ENCODE measurements around the gene PHF21B.

Gene PHF21B

GRCh38 chr22:44891293-44891747, 118.5 kb downstream of the PHF21B start:
- no peak for DNase-seq

DNA sequence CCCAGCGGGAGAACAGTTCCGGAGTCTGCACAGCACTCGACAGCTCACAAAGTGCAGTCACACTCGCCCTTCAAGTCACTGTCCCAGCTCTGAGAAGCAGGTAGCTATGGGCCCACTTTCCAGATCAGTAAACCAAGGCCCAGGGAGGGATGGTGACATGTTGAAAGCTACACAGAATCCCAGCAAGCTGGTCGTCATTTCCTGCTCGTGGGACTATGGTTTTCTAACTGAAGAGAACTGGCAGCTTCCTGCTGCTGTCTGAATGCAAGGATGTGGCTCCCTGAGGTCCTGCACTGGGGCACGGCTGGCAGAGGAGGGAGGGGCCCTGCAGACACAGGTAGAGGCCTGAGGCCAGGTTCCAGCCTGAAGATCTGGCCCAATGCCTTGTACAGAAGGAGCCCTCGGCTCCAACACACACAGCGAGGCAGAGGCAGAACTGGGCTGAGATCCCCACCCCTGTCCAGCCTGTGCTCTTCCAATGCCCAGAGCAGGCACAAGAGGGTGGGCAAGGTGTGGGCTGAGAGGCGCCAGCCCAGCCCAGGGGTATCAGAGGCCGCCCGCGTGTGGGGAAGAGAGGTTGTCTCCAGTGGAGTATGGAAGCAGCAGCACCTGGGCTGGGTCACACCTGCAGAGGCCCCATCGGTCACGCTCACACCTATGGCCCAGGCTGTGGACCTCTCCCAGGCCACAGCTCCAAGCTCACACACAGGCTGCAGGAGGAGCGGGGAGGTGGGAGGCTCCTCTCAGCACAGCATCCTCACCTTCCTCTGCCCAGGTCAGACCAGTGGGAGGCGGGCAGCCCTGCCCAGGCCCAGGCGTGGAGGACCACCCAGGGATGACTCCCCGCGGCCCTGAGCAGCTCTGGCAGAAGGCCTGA, 119.2 kb downstream of the PHF21B start:
- no peak for DNase-seq

DNA sequence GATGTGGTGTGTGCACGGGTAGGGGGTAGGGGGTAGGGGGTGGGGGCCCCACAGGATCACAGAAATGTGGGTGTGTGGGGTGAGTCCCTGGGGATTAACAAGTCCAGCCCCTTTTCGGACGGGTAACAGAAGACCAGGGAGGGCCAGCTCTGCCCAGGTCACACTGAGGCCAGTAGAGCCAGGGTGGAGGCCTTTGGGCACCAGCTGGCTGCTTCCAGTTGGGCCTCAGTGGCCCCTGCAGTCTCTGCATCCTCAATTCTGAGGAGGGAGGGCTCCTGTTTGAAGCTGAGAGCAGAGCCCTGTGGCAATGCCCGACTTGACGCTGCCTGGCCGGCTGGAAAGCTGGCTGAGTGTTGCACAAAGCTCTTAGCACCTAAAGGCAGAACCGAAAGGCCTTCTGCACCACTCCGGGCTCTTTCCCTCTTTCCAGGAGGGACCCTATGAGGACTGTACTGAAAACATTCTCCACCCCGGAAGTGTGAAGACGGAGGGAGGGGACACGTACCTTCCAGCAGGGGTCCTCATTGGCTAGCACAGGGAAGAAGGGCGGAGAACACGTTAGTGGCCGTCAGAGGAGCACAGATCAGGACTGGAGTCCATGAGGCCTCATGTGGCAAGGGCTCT, 120.4 kb downstream of the PHF21B start:
- DNase-seq, result peak; percentile 12

- DNase-seq, result peak; percentile 6
Observed at GRCh38 chr22:44888491-44889254, 121.1 kb downstream of the PHF21B start.

GRCh38 chr22:44887941-44888366, 121.9 kb downstream of the PHF21B start:
- peak; percentile 3 for DNase-seq

DNA sequence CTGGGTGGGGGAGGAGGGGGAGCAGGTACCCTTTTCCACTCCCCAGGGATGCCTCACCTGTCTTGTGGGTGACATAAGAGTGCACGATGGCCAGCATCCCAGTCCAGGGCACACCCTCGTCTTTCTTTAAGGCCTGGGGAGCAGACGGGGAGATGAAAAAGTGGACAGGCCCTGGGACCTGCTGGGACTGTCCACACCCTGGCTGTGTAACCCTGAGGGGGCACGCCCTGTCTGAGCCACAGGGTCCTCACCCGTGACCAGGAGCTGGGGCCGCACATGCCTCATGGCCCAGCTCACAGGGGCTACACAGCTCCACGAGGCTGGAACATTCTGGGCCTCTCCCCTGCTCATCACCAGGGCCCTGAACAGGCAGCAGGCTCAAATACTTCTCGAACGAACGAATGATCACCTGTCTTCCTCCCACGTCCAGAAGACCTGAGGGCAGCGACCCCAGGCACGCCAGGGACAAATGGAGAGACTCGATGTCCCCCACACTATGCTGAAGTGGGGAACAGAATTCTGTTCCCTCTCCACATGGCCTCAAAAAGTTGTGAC, 123.9 kb downstream of the PHF21B start:
- peak; percentile 8 for DNase-seq

DNA sequence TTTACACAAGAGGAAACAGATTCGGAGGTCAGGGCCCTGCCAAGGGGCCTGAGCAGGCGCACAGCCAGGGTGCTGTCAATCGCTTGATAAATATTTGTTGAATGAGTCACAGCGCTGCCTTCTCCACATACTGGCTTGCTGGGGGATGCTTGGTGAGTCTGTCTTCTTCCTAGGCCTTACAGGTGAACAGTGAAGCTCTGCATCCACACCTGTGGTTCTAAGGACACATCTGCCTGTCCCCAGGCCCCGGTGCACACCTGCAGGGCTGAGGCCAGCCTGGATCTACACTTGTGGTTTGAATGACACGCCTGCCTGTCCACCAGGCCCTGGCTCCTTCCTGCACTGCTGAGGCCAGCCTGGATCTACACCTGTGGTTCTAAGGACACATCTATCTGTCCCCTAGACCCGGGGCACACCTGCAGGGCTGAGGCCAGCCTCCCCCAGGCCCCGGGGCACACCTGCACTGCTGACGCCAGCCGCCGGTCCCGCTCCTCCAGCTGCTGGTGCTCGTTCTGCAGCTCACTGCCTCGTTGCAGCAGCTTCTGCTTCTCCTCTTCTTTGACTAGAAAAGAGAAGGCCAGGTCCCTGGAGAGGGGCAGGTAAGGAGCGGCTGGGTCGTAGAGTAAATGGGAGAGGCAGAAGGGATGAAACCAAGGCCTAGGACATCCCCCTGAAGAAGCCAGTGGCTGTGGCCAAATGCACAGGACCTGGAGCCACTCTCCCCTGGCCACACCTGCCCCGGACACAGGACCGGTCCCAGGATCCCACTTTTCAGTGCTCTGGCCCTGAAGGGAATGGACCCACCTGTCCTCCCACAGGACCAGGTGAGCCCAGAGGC, 124.6 kb downstream of the PHF21B start:
- DNase-seq, result peak; percentile 10

DNA sequence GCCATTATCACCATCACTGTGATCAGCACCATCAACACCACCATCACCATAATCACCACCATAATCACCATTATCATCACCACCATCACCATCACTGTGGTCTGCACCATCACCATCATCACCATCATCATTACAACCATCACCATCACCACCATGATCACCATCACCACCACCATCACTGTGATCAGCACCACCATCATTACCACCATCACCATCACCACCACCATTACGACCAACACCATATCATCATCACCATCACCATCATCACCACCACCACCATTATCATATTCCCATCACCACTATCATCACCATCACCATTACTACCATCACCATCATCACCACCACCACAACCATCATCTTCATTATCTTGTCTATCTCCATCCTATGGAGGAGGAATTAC, 125.2 kb downstream of the PHF21B start:
- peak; percentile 2 for DNase-seq

GRCh38 chr22:44883011-44883421, 126.8 kb downstream of the PHF21B start:
- DNase-seq, result no peak

GRCh38 chr22:44882226-44882905, 127.4 kb downstream of the PHF21B start:
- DNase-seq, result no peak

DNA sequence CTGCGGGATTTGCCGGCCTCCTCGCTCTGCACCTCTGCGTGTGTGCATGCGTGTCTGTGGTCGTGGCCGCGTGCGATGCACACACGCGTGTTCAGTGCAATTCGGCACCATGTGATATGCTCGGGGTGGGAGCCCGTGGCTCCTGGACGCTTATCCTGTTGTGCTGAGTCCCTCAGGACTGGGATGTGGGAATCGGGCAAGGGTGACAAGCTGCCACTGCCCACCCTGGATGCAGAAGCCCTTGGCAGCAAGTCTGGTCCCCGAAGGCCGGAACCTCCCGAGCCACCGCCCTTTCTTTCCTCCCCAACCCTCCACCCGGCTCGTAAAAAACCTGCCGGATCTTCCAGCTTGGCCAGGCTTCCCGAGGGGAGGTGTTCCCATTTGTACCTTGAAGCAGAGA, 128.2 kb downstream of the PHF21B start:
- no peak for DNase-seq

DNA sequence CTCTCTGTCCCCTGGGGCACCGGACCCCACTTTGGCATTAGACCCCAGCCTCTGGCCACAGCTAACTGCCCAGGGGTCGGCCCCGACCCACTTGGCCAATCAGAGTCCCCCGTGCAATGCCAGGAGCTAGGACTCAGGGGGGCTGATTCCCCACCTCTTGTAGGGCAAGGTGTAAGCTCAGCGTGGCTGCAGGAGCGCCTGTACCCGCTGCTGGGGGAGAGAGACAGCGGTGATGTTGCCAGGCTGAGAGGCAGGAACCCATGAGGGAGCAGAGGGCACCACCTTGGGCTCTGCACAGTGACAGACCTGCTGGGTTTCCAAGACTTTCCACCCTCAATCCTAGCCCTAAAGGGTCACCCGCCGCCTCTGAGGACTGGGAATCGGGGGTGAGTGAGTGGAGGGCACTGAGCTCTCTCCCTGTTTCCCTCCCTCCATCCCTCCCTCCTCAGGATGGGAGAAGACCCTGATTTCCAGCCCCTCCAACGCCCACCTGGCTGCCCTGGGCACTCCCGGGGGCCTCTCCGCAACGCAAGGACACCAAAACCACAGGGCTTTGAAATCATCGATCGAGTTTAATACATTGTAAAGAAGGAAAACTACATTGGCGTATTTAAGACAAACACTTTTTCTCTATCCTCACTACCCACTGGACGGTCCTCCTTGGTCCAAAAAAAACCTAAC, 129.1 kb downstream of the PHF21B start:
- peak; percentile 5 for DNase-seq

DNA sequence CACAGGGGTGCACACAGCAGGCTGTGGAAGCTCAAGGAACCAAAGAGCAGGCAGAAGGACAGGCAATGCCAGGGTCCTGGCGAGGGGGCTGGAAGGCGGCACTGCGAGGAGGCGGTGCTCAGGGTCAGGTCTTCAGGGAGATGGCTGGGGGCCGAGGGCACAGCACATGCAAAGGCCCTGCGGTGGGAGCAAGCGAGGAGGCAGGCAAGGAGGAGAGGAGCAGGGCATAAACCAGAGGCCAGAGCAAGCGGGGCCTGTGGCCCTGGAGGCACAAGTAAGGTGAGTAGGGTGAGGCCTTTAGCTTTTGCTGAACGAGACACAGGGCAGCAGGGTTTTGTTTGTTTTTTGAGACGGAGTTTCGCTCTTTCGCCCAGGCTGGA, 130.5 kb downstream of the PHF21B start:
- DNase-seq, result no peak

DNA sequence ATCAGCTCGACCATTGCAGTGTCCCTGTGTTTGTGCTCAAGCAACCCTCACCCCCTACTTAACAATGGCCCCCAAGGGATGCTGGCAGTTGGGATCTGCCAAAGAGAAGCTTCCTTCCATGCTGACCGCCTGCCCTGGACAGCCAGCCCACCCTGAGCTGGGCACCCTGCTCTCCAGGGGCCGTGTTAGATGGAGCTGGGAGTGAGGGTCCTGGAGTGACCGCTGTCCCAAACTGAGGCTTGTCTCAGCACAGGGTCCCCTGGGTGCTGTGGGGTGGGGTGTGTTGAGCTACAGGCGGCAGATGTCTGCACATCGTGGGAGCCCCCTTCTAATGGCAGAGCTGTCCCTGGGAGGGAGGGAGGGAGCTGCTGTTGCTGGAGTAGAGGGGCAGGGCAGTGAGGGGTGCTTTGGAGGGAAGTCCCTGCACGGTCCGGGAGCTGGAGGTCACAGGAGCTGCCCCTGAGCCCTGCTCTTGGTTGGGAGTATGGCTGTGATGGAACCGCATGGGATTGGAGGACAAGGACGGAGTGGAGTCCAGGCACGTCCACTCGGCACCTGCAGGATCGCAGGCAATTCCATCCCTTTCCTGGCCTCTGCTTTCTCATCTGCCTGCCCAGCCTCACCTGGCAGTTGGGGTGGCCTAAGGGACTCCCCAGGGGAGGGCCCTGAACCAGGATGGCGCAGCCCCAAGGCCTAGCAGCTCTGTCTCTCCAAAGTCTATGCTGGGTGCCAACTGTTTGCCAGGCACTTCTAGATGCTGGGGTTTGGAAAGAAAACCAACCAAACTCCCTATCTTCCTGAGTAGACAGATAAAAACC, 131.1 kb downstream of the PHF21B start:
- DNase-seq, result no peak

- DNase-seq, result no peak
Observed at GRCh38 chr22:44876921-44877320, 132.9 kb downstream of the PHF21B start.

DNA sequence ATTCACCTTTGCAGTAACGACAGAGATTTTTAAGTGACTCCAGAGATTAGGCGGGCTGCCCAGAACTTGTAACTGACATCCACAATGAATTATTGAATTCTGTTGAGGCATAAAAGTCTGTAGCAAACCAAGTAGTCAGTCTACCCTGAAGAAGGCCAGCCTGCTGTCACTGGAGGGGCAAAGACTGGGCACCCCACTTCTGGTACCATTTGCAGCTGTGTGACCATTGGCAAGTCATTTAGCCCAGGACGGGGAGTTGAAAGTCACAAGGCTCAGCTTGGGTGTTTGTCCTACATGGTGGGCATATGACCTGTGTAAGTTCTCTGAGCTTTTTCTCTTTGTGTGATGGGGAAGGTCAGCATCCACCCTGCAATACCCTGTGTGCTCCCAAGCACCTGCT, 138.0 kb downstream of the PHF21B start:
- no peak for DNase-seq

- no peak for DNase-seq
Observed at GRCh38 chr22:44870021-44870420, 139.8 kb downstream of the PHF21B start.

- DNase-seq, result no peak
Observed at GRCh38 chr22:44869196-44869595, 140.6 kb downstream of the PHF21B start.

DNA sequence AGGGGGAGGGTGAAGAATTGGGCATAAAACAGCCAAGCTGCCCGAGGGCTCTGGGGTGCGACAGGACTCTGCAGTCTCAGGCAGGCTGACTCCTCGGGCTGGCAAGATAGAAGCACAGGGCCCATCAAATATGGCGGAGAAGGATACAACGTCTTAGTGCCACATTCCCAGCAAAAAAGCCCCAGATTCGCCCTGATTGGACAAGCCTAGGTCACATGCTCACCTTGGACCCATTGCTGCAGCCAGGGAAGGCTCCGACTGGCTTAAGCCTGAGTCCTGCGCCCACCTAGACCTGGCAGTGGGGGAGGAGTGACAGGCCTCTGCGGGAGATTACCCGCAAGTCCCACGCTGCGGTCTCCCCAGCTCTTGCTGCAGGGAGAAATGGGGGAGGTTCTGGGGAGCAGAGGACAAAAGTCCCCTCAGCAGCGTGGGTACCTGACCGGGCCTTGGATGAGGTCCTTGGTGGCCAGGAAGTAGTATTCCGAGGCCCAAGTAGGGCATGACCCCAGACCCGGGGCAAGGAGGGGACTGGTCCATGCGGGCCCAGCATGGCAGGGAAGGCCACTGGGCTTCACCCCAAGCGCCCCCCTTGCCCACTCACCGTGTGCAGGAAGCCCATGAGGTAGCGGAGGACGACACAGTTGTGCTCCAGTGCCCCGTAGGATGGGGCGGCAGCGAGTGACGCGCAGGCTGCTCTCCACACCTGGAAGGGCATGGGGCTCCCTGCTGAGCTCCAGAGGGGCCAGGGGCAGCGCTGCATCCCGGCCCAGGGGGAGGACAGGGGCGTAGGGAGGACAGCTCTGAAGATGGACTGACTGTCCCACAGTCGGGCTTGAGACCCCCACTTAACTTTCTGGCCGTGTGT, 144.4 kb downstream of the PHF21B start:
- no peak for DNase-seq

Data from right hindlimb (tissue), 1 donor.